ENCODE results near the gene UBTD2.

- TF ChIP-seq, protein P1, sequence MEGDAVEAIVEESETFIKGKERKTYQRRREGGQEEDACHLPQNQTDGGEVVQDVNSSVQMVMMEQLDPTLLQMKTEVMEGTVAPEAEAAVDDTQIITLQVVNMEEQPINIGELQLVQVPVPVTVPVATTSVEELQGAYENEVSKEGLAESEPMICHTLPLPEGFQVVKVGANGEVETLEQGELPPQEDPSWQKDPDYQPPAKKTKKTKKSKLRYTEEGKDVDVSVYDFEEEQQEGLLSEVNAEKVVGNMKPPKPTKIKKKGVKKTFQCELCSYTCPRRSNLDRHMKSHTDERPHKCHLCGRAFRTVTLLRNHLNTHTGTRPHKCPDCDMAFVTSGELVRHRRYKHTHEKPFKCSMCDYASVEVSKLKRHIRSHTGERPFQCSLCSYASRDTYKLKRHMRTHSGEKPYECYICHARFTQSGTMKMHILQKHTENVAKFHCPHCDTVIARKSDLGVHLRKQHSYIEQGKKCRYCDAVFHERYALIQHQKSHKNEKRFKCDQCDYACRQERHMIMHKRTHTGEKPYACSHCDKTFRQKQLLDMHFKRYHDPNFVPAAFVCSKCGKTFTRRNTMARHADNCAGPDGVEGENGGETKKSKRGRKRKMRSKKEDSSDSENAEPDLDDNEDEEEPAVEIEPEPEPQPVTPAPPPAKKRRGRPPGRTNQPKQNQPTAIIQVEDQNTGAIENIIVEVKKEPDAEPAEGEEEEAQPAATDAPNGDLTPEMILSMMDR (IDR thresholded peaks at IDR 0.05; ENCODE audit: low read depth, low read length), result no peak
- no peak for TF ChIP-seq EZH2phosphoT487 (IDR thresholded peaks at IDR 0.05; ENCODE audit: low read depth)
These were observed 71.9 kb downstream of the UBTD2 start for GRCh38 chr5:172211676-172212075.
